GM12801 (cell line): Measurements from ENCODE around the gene ORAI3.

Experiments used
- TF ChIP-seq, protein P1 (sequence below): IDR thresholded peaks from one replicate; pipeline ENCODE4 v1.5.1; 2011; ENCODE audit warnings: control low read depth; ENCODE audit not compliant: insufficient read length; ENCODE audit errors: extremely low read depth

ORAI3 gene

DNA sequence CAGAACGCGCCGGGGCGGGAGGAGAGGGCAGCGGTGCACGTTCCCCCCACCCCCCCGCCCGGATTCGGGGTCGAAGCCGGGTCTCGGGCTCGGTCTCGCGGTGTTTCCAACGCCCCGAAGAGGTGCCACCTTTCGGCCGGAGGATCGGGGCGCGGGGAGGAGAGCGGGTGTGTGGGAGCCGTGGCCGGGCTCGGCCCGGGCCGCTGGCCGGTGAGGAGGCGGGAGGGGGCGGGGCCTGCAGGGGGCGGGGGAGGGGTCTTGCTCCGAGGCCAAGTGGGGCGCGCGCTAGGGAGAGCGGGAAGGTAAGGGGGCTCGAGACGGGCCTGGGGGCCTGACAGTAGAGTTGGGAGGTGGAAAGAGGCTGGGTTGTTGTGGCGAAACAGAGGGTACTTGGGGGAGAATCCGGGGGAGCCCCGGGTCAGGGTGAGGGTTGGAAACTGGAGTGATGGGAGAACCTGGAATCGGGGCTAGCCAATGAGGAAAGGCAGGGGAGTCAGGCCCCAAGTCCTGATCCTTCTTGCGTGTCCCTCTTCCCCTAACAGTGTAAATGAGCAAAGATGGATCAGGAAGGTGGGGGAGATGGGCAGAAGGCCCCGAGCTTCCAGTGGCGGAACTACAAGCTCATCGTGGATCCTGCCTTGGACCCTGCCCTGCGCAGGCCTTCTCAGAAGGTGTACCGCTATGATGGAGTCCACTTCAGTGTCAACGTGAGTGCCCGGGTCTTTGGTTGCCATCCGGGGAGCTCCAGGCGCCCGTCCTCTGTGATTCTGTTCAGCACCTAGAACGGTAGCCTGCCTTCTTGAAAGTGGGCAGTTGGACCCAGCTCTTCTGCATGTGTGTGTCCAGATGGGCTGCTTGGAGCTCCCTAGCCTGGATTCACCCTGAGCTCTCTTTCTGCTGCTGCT is 9.6 kb downstream of the ORAI3 start:
- TF ChIP-seq, protein P1, sequence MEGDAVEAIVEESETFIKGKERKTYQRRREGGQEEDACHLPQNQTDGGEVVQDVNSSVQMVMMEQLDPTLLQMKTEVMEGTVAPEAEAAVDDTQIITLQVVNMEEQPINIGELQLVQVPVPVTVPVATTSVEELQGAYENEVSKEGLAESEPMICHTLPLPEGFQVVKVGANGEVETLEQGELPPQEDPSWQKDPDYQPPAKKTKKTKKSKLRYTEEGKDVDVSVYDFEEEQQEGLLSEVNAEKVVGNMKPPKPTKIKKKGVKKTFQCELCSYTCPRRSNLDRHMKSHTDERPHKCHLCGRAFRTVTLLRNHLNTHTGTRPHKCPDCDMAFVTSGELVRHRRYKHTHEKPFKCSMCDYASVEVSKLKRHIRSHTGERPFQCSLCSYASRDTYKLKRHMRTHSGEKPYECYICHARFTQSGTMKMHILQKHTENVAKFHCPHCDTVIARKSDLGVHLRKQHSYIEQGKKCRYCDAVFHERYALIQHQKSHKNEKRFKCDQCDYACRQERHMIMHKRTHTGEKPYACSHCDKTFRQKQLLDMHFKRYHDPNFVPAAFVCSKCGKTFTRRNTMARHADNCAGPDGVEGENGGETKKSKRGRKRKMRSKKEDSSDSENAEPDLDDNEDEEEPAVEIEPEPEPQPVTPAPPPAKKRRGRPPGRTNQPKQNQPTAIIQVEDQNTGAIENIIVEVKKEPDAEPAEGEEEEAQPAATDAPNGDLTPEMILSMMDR: no peak

GRCh38 chr16:30961384-30961783 is 12.5 kb downstream of the ORAI3 start:
- TF ChIP-seq, protein P1: no peak

- TF ChIP-seq, protein P1: no peak
These were observed 15.2 kb downstream of the ORAI3 start for GRCh38 chr16:30963925-30964511.

GRCh38 chr16:30964574-30965226 is 15.8 kb downstream of the ORAI3 start:
- TF ChIP-seq, protein P1: no peak

DNA sequence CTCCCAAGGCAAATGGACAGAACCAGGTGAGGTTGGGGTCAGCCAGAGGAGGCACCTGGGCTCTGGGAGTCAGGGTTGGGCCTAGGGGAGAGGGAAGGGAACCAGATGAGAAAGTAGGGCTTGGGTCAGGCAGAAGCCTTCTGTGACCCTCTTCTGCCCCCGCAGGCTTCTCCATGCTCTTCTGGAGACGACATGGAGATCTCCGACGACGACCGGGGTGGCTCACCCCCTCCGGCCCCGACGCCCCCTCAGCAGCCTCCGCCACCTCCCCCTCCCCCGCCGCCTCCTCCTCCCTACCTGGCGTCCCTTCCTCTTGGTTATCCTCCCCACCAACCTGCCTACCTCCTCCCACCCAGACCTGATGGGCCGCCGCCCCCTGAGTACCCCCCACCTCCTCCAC is 16.6 kb downstream of the ORAI3 start:
- TF ChIP-seq, protein P1: no peak

- TF ChIP-seq, protein P1: no peak
These were observed 17.3 kb downstream of the ORAI3 start for GRCh38 chr16:30966033-30966619.

- TF ChIP-seq, protein P1: no peak
These were observed 18.9 kb downstream of the ORAI3 start for GRCh38 chr16:30967795-30968194.
